Astrocyte of the spinal cord (primary cell): ENCODE data around the gene HSPA1L.
A peak's percentile ranks its signal among the peaks of the same experiment; 100 is the strongest.

ENCODE experiments used
- DNase-seq: peaks from one replicate; pipeline ENCODE4 v3.0.0; 2011; ENCODE audit warnings: low read depth, low spot score
- H3K4me3 ChIP-seq: 2 replicates; pipeline ENCODE4 v1.5.1; 2011; ENCODE audit warnings: low read depth, mild to moderate bottlenecking, low read length, moderate library complexity
- CTCF ChIP-seq: IDR thresholded peaks from 2 replicates; pipeline ENCODE4 v1.5.1; 2012; ENCODE audit warnings: low read depth, mild to moderate bottlenecking, low read length, inconsistent platforms
- in situ Hi-C: cut with HindIII; loops from 2 replicates; pipeline ENCODE4 v1.10.0; 2017; ENCODE audit warnings: low sequenced_read_pairs

The HSPA1L gene

GRCh38 chr6:31775633-31776484 lies 39.2 kb downstream of the HSPA1L start:
- in situ Hi-C loops: no loop called here

DNA sequence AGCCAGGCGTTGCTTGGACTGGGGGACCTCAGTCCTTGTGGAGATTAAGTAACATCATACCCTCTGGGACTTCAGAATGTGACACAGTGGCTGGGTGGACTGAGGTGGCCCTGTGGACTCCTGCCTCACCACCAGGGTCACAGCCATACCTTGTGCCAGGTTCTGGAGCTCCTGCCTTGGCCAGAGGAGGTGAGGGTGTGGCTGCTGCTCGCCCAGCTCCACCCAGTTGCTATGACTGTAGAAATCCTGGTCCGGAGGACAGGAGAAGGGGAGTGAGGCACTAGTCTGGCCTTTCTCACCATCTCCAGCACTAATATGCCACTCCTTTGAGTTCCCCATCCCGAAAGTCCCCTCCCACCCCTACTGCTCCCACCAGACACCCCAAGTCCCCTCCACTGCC lies 39.9 kb downstream of the HSPA1L start:
- no peak for DNase-seq
- in situ Hi-C loops: no loop called here
- TF ChIP-seq CTCF: no peak
- H3K4me3 ChIP-seq: no peak overlapping the region

More at GRCh38 chr6:31775633-31776484, 39.2 kb downstream of the HSPA1L start:
- DNase-seq: no peak
- H3K4me3 ChIP-seq: no peak overlapping the region
- TF ChIP-seq CTCF: no peak

DNA sequence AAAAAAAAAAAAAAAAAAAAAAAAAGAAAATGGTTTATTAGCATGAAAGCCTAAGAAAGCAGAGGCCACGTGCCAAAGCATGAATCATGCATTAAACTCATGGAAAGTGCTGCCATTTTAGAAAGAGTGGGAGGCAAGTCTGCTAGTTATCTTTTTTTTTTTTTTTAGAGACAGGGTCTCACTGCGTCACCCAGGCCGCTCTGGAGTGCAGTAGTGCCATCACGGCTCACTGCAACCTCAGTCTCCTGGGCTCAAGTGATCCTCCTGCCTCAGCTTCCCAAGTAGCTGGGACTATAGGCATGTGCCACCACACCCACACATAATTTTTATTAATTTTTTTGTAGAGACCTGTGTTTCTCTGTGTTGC lies 43.1 kb downstream of the HSPA1L start:
- TF ChIP-seq CTCF: no peak
- no peak overlapping the region for H3K4me3 ChIP-seq
- in situ Hi-C loops: no loop called here
- no peak for DNase-seq

DNA sequence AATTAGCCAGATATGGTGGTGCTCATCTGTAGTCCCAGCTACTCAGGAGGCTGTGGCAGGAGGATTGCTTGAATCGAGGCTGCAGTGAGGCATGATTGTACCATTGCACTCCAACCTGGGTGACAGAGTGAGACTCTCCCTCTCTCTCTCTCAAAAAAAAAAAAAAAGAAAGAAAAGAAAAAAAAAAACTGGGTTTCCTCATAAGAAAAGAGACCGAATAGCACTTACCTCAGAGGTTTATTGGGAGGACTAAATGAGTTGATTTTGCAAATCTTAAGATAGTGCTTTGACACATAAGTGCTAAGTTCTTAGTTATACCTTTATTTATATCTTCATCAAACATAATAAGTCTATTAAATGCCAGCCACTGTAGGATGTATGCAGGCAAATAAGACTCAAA lies 44.2 kb downstream of the HSPA1L start:
- no peak for DNase-seq
- in situ Hi-C loops: no loop called here

DNA sequence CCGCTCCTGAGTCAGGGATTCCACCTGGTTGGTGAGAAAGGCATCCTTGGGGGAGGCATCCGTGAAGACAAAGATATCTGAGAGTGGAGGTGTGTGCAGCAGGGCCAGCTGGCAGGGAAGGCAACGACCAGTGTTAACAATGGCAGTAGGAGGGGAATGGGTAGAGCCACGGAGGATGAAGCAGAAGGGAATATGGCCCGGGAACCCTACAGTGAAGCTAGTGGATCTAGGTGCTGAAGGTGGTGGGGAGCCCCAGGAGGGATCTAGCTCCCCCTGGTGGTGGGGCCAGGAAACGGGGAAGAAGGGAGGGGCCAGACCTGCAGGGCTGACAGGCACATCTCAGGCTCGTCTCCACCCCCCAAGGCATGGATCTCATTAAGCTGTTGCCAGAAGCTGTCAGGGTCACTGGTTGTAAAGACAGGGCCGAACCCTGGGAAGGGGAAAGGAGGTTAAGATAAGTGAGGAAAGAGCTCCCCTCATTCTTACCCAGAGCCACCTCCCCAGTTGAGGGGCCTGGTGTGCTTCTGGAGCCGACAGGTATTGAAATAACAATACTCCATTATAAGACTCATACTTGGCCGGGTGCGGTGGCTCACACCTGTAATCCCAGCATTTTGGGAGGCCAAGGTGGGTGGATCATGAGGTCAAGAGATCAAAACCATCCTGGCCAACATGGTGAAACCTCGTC lies 45.3 kb downstream of the HSPA1L start:
- in situ Hi-C loops: no loop called here
- no peak for DNase-seq
- peak; percentile 72 for TF ChIP-seq CTCF
- H3K4me3 ChIP-seq: no peak overlapping the region

More for the DNA sequence above, 44.2 kb downstream of the HSPA1L start:
- no peak for TF ChIP-seq CTCF
- H3K4me3 ChIP-seq: no peak overlapping the region

DNA sequence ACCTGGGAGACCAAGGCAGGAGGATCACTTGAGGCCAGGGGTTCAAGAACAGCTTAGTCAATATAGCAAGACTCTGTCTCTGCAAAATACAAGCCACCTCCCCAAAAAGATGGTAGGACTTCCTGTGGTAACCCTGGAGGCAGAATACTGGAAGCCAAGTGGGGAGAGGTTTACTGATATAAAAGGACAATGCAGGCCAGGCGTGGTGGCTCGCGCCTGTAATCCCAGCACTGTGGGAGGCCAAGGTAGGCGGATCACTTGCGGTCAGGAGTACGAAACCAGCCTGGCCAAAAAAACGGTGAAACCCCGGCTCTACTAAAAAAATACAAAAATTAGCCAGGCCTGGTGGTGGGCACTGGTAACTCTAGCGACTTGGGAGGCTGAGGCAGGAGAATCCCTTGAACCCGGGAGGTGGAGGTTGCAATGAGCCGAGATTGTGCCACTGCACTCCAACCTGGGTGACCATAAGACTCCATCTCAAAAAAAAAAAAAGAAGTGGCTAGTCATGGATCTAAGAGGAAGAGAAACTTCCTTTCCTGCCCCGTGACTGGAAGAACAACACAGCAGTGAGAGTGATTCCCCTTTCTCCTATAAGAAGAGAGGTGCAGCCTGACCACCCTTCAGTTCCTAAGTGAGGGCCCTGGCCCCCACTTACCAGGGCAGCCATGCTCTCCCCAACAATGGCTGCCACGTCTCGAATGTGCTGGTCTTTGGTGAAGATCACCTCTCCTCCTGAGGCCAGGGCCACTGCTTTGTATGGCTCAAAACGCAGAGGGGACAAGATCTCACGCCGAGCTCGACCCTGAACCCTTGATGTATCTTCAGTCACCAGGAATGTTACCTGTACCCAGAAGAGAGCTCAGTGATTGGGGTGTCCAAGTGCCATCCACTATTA lies 46.5 kb downstream of the HSPA1L start:
- no peak for DNase-seq
- TF ChIP-seq CTCF: no peak
- H3K4me3 ChIP-seq: no peak overlapping the region
- in situ Hi-C loops: no loop called here
